Right renal pelvis (tissue), 4 donors: ENCODE results near the gene PLEKHH1. TPM values are rescaled to one million over a fixed set of nuclear protein-coding genes. Genes with fewer than 3 reads are reported as not detected.

ENCODE experiments used
- DNase-seq, 4 donors: peaks; one replicate each; pipeline ENCODE4 v3.0.0-alpha.2; 2013; ENCODE audit warnings: low read depth in 4 of 4, low spot score in 3 of 4, missing footprints in 1 of 4
- polyA plus RNA-seq, 4 donors: library from polyadenylated mRNA; unstranded; fragments of 120-200 nt; gene quantifications; one replicate each; pipeline ENCODE4 v1.2.1, GENCODE V29; 2013; ENCODE audit not compliant: insufficient read length in 4 of 4

PLEKHH1 gene
- polyA plus RNA-seq, 4 donors = 38.2 to 60.9 (median 41.4) TPM

DNA sequence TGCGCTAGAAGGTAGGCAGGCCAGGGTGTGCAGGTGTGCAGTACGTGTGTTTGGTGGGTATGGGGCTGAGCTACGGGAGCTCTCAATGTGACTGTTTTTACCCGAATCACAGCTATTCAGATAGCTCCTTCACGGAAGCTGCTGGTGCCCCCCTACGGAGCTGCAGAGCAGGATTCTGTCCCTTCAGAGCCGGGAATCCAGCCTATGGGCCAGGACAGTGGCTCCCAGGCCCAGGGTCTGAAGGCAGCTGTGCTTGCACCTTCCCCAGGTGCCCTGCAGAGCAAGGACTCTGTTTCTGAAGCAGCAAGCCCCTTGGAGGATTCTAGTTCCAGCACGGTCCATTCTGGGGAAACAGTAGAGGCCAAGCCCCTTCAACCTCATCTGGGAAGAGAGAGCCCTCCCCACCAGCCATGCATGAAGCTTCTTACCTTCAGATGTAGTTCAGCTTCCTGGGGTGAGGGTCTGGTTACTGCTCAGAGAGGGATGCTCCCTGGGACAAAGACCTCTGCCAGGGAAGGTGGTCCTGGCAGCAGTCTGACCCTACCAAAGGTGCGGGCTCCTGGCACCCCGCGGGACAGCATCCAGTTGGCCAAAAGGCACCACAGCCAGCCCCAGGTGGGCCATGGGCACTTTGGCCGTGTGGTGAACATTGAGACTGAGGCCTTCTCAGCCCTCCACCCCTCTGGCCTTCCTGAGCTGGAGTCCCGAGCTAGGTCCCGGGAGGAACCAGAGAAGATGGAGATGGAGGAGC lies 29.1 kb downstream of the PLEKHH1 start:
- no peak for DNase-seq

DNA sequence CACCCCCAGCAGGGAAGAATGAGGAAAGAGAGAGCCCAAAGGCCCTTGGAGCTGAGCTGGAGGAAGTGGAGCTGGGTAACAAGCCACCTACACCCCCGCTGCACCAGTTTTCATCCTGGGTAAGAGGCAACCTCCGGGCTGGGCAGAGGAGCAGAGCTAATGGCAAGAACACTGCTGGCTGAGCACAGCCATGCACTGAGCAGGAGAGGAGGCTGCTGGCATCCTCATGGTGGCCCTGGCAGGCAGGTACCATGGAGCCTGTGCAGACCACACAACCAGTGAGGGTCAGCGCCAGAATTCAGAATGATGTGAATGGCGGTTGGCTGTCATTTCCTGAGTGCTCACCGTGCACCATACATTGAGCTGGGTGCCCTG lies 29.7 kb downstream of the PLEKHH1 start:
- DNase-seq = no peak

- no peak for DNase-seq
These were observed 31.1 kb downstream of the PLEKHH1 start for GRCh38 chr14:67564236-67564635.

- DNase-seq = no peak
These were observed 33.8 kb downstream of the PLEKHH1 start for GRCh38 chr14:67566908-67567307.

GRCh38 chr14:67567654-67568053 lies 34.6 kb downstream of the PLEKHH1 start:
- DNase-seq = no peak

DNA sequence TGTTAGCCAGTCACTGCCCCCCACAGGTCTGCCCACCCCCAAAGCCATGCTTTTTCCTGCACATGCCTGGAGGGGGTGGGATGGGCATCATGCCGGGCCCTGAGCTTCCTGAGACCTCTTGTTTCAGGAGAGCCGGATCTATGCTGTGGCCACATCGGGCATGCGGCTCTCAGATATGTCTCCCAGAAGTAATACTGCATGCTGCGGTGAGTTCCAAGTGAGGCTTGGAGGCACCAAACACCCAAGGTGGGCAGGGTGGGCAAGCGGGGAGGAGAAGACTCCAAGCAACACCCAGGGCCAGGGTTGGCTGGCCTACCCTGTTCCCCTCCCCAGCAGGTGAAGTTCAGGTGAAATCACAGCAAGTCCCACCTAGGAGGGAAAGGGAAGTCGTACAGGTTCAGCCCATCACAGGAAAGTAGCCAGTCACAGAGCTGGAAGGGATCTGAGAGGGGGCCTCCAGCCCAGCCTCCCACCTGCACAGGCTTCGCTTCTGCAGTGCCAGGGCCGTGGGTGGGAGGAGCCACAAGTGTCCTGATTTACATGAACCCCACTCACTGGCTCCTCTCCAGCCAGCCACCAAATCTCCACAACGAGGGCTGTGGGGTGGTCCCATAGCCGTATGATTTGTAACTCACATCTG lies 36.0 kb downstream of the PLEKHH1 start:
- no peak for DNase-seq

DNA sequence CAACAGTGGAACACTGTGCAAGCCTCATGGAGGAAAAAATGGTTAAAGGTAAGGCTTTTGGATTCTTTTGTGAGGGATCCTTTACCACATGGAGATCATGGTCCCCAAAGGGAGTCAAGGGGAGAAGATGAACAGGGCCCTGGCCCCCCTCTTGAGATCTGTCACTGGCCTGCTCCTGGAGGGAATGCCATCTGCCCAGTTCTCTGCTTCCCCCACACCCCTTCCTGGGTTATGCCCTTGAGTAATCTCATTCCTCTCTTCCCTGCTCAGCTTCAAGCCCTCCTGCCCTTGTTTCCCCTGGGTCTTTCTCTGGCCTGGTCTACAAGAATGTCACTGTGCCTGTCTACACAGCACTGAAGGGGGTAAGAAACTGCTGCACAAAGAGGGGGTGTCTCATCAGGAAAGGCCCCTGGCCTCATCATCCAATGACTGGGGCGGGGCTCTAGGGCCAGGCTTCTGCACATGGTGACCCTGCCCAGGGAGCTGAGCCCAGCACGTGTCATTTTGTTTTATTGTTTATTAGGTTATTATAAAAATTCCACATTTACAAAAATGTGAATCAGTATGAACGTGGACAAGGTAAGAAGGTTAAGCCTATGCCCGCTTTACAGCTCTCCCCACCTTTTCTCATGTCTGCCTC lies 36.7 kb downstream of the PLEKHH1 start:
- no peak for DNase-seq

GRCh38 chr14:67570453-67570852 lies 37.4 kb downstream of the PLEKHH1 start:
- no peak for DNase-seq

DNA sequence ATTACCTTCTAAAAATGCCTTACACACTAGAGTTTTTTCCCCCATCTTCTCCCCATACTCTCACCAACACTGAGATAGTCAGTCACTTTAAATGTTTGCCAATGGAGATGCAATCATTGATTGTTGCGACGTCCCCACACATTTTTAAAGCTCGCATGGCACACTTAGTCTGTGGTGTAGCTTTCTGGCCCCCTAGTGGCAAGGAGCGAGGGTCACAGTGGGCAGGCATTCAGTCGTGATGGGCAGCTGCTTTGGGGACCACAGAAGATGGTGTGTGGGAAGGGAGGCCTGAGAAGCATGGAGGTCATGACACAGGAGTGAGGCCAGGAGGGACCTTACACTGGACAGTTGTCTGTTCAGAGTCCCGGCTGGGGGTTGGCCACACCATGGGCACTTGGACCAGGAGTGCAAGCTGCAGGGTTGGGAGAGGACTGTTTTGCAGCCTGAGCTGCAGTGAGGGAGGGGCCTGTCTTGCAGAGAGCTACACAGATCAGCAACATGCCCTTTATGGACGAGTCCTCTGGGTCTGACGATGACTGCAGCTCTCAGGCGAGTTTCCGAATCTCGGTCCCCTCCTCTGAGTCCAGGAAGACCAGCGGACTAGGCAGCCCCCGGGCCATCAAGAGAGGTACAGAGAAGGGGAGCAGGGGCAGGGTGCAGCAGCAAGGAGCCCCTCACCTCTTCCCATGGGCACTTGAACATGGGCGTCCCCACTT lies 38.3 kb downstream of the PLEKHH1 start:
- DNase-seq = peak in 1 of 4 donors; percentile 42

DNA sequence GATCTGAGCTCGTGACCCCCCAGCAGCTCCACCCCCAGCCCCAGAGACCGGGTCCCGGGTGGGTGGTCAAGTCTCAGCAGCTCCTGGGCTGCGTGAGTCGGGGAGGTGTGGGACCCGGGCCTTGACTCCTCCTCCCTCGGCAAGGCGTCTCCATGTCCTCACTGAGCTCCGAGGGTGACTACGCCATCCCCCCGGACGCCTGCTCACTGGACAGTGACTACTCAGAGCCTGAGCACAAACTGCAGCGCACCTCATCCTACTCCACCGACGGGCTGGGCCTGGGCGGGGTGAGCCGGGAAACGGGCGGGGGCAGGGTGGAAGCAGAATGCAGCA lies 38.9 kb downstream of the PLEKHH1 start:
- no peak for DNase-seq

DNA sequence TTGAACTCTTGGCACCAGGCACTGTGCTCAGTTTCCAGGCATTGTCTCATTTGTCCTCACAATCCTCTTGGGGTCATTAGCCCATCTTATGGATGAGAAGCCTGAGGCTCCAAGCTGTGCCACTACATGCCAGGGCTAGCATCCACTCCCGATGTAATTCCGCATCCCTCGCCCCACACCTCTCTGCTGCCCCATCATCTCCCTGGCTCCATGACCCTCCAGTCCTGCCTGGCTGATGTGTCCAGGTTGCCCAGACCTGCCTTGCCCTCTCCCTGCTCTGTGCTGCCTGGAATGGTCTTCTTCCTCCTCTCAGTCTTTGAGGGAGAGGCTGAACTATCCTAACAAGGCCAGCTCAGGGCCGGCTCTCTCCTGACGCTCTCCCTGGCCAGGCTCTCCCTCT lies 39.5 kb downstream of the PLEKHH1 start:
- DNase-seq = no peak

GRCh38 chr14:67573228-67574010 lies 40.3 kb downstream of the PLEKHH1 start:
- no peak for DNase-seq

DNA sequence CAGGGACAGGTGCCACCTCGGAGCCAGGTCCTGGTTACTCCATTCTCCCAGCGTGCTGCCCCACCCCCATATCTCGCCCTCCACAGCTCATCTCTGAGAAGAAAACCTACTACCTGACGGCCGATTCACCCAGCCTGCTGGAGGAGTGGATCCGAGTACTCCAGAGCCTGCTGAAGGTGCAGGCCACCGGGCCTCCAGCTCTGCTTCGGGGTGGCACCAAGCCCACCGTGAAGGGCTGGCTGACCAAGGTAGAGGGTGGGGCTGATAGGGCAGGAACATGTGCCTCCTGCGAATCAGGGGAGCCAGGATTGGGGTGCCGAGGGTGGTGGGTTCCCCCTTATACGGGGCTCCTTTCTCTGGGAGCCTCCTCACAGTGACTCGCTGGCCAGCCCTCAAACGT lies 41.1 kb downstream of the PLEKHH1 start:
- DNase-seq = no peak

- no peak for DNase-seq
These were observed 41.7 kb downstream of the PLEKHH1 start for GRCh38 chr14:67574806-67575205.

GRCh38 chr14:67575684-67576083 lies 42.6 kb downstream of the PLEKHH1 start:
- no peak for DNase-seq

DNA sequence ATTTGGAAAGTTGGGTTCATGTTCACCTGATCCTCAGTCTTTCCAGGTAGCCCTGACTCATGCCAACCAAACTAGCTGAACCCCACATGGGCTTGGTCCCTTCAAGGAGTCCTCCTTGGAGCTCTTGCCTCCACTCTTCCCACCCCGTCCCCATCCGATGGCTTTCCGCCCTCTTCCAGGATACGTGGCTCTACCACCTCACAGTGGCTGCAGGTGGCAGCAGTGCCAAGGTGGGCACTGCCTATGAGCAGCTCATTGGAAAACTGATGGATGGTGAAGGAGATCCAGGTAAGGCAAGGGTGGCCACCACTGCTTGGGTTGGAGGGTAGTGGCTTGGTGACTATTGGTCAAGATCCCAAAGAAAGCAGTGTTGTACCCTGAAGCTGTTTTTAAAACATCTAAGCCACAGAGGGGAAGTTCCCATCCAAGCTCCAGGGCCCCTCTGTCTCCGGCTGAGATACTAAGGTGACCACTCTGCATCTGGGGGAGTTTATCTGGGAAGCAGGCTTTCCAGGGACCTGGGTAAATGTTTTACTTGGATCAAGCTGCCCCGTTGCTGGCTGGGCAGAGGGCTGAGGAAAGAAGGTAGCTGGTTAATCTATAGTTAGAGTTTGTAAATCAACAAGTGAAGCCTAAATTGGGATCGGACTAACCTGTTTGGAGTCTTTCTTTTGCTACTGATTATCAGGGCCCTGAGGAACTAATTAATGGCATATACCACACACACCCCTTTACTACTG lies 43.3 kb downstream of the PLEKHH1 start:
- DNase-seq = no peak

DNA sequence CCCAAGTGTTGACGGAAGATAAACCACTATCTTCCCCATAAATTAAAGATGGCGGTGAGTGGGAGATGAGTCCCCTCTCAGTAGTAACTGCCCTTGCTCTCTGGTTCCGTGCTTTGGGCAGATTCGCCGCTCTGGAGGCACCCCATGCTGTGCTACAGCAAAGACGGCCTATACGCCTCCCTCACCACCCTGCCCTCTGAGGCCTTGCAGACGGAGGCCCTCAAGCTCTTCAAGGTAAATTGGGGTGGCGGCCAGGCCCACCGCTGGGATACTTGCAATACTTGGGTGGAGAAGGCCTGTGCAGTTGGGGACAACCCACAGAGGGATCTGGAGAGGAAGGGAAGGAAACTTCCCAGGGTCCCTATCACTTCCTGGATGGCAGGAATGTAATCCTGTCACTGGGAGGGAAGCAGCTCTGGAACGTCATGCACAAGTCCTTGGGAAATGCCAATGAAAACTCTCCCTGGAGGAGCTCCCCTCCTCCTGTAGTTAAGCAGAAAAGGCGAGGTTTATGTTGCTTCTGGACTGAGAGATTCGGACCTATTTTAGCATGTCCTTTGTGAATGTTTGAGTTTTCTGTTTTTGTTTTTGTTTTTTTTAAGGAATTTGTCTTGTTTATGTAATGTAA lies 44.2 kb downstream of the PLEKHH1 start:
- DNase-seq = no peak

DNA sequence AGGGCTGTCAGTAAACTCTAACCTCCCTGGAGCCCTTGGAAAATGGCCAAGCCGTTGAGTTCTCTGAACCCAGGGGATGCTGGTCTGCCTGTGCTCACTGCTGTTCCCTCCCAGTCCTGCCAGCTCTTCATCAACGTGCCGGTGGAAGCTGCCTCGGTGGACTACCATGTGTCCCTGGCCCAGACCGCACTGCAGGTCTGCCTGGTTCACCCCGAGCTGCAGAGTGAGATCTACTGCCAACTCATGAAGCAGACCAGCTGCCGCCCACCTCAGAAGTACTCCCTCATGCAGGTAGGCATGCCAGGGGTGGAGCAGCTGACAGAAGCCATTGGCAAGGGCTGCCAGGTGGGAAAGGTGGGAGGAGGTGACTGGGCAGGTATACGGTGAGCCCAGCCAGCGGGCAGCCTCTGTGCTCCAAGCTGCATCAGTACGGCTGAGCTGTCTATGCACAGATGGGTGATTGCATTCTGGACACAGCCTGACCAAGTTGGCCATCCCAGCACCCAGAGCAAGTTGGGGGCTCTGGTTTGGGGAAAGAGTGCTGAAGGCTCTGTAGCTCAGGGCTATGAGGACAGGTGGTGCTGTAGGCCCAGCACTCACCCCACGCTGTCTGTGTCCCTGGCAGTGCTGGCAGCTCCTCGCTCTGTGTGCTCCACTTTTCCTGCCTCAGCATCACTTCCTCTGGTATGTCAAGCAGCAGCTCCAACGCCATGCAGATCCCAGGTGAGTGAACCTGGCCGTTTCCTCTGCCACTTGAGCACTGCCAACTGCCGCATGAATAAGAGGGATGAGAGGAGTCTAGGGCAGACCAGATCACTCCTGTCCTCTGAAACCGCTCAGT lies 45.0 kb downstream of the PLEKHH1 start:
- DNase-seq = no peak

DNA sequence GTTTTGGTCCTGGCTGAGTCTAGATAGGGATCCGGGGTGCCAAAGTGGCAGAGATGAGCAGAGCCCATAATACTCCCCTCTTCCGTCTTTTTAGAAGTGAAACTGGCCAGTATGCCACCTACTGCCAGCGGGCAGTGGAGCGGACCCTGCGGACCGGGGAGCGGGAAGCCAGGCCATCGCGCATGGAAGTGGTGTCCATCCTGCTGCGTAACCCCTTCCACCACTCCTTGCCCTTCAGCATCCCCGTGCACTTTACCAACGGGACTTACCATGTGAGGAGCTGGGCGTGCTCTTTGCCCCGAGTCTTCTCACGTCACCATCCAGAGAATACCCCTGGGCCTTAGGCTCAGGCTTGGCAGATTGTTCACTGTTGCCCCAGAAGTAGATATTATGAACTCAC lies 46.0 kb downstream of the PLEKHH1 start:
- no peak for DNase-seq
